Subcutaneous abdominal adipose tissue (tissue), 5 donors: ENCODE results near the gene SDE2.

Experiments used
- H3K27ac ChIP-seq: one replicate; pipeline ENCODE4 v1.7.0; 2013; ENCODE audit warnings: low read depth, mild to moderate bottlenecking, inconsistent platforms, low read length, moderate library complexity
- H3K27me3 ChIP-seq, 5 donors: one replicate each; pipeline ENCODE4 v1.7.0; 2013; ENCODE audit warnings: low read length in 5 of 5, inconsistent platforms in 1 of 5; ENCODE audit not compliant: control insufficient read depth in 5 of 5, insufficient read depth in 4 of 5
- H3K36me3 ChIP-seq, 5 donors: one replicate each; pipeline ENCODE4 v1.7.0; 2013; ENCODE audit warnings: low read length in 5 of 5; ENCODE audit not compliant: control insufficient read depth in 5 of 5, insufficient read depth in 5 of 5
- H3K4me1 ChIP-seq, 5 donors: one replicate each; pipeline ENCODE4 v1.7.0; 2013; ENCODE audit warnings: low read length in 5 of 5, mild to moderate bottlenecking in 3 of 5, moderate library complexity in 1 of 5; ENCODE audit not compliant: control insufficient read depth in 5 of 5, insufficient read depth in 5 of 5
- H3K4me3 ChIP-seq, 5 donors: one replicate each; pipeline ENCODE4 v1.7.0; 2013; ENCODE audit warnings: low read length in 5 of 5, low read depth in 1 of 5
- H3K9ac ChIP-seq, 5 donors: one replicate each; pipeline ENCODE4 v1.7.0; 2013; ENCODE audit warnings: low read length in 5 of 5, mild to moderate bottlenecking in 4 of 5, moderate library complexity in 3 of 5
- H3K9me3 ChIP-seq, 5 donors: one replicate each; pipeline ENCODE4 v1.7.0; 2013; ENCODE audit warnings: low read length in 5 of 5; ENCODE audit not compliant: control insufficient read depth in 5 of 5
- donor health status: healthy.
- donor health status: healthy.
- donor health status: healthy.
- donor health status: healthy.
- donor health status: healthy.

SDE2 gene

DNA sequence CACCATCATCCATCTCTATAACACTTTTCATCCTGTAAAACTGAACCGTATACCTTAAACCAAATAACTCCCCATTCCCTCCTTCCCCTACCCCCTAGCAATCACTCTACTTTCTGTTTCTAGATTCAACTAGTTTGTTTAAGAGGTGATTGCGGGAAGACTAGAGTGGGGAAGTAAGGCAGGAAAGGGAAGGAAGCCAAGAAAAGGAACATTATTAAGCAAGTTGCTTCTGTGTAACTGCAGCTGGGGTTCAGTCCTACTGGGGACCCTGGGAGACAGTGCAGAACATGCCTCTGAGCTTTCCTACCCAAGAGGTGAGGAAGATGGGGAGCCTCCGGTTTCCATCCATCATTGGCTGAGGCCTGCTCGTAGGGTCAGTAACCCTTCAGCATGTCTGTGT, 34.4 kb upstream of the SDE2 start:
- Histone ChIP-seq H3K4me3 (peak overlapping the region in 1 of 5 donors; percentile 7), H3K27me3 (no peaks in the 10 kb centered on the region), H3K9me3 (no peaks in the 10 kb centered on the region), H3K9ac (no peak overlapping the region), H3K4me1 (peaks cover 5 to 13% (median 8%) of the 10 kb centered on the region in 5 donors), H3K36me3 (no peaks in the 10 kb centered on the region), H3K27ac (no peak overlapping the region)

DNA sequence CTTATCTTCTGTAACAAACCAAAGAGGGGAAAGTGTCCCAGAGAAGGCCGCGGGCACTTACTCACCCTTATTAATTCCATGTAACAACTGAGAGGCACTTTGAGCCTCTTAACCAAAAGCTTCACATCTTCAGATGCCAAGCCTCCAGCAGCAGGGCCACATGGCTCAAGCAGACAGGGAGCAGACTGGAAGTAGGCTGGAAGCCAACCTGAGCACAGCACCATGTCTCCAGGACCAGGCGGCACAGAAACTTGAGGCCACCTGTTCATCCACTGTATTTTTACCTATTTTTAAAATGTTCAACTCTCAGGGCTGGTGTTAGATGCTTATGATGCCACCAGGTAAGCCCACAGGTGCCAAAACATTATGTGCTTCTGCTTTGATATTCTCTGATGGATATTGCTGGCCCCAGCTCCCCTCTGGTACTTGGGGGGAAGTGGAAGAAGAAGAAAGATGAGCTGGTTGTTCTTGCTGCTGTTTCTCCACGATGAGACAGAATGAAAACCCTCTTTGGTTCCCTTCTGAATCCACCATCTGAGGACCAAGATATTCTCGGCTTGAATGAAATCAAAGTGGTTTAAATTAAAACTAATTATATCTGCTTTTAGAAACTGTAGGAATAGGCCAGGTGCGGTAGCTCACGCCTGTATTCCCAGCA, 30.6 kb upstream of the SDE2 start:
- Histone ChIP-seq H3K4me3 (no peak overlapping the region), H3K9ac (no peak overlapping the region)

DNA sequence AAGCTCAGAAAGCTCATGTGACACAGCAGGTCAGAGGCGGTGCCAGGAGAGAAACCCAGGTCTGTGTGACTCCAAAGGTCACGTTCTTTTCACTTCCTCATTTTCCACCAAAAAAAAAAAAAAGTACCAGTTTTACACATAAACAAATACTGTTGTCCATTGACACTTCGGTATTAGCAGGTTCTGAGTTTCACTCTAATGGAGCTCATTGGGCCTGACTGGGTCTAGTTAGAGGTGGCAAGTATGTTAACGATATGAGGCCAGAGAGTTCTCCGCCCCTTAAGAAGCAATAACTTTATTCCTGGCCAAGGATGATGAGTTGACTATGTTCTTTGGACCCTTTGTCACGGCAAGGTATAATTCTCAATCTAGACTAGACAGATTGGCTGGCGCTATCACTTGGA, 30.0 kb upstream of the SDE2 start:
- H3K4me3 ChIP-seq: no peak overlapping the region
- H3K27me3 ChIP-seq: no peaks in the 10 kb centered on the region
- H3K9me3 ChIP-seq: no peaks in the 10 kb centered on the region
- peaks cover 0 to 8% (median under 1%) of the 10 kb centered on the region in 5 donors for H3K4me1 ChIP-seq
- H3K27ac ChIP-seq: no peak overlapping the region
- no peaks in the 10 kb centered on the region for H3K36me3 ChIP-seq
- H3K9ac ChIP-seq: no peak overlapping the region

More for the DNA sequence above, 30.6 kb upstream of the SDE2 start:
- no peak overlapping the region for H3K27ac ChIP-seq
- no peaks in the 10 kb centered on the region for H3K36me3 ChIP-seq
- H3K27me3 ChIP-seq: no peaks in the 10 kb centered on the region
- no peaks in the 10 kb centered on the region for H3K9me3 ChIP-seq
- H3K4me1 ChIP-seq: peaks cover 4 to 14% (median 6%) of the 10 kb centered on the region in 5 donors

DNA sequence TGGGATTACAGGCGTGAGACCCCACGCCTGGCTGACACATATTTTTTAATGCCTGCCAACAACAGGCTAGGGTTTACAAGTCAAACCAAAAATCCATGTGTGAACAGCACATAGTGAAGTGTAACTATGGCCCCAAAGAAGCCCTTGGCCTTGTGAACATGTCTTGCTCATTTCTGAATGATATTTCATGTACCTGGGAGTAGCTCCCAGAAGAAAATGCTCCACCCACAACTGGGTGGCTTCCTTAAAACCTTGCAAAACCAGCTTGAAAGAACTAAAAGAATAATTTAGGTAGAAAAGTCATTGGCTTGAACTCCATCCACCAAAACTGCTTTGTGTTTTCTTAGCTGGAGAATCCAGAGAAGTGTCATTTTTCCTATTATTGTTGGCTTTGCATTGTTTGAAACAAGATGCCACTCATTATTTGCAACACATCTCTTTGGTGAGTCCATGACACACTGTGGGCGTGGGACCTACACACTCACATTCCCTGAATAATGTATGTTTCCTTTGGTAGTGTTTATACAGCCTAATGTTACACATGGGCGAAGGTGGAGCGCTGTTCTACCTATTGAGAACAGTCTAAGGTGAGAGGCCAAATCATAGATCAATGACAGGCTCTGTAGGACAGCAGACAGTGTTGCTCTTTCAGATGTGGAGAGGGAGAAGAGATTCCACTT, 28.5 kb upstream of the SDE2 start:
- Histone ChIP-seq H3K36me3 (no peaks in the 10 kb centered on the region), H3K27me3 (no peaks in the 10 kb centered on the region), H3K27ac (no peak overlapping the region), H3K4me1 (peaks cover 0 to 6% (median 0%) of the 10 kb centered on the region in 5 donors), H3K9ac (no peak overlapping the region), H3K9me3 (no peaks in the 10 kb centered on the region), H3K4me3 (no peak overlapping the region)

DNA sequence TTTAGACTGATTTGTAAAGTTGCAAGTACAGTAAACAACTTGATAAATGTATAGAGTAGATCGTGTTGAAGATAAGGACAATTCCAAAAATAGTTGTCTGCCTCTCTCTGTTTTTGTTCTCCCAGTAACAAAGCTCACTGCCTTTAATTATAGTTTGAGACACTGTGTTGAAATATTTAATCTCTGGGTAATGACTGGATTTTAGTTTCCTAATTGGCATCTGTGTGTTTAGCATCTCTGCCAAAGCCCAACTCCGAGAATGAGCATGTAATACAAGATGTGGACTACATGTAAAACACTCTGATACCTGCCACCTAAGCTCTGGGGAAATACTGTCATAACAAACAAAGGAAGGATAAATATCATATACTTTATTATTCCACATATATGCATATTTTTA, 27.7 kb upstream of the SDE2 start:
- no peak overlapping the region for H3K27ac ChIP-seq
- no peaks in the 10 kb centered on the region for H3K27me3 ChIP-seq
- H3K36me3 ChIP-seq: no peaks in the 10 kb centered on the region
- no peak overlapping the region for H3K9ac ChIP-seq
- no peaks in the 10 kb centered on the region for H3K9me3 ChIP-seq
- H3K4me1 ChIP-seq: peaks cover 0 to 2% (median 0%) of the 10 kb centered on the region in 5 donors
- no peak overlapping the region for H3K4me3 ChIP-seq

DNA sequence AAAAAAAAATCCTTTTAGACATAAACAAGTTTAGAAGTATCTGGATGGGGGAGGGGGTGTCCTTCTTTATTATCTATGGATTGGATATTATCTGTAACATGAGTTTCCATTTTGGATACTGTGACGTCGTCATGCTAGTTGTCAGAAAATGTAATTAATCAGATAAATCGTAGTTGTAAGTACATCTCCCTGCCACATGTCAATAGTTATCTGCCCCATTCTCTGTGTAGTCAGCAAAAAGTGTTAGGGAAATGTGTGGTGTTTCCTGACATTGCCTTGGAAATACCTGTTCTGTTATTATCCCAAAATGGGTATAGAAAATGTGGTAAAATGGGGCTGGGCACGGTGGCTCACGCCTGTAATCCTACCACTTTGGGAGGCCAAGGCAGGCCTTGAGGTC, 24.6 kb upstream of the SDE2 start:
- Histone ChIP-seq H3K4me1 (peaks cover 0 to 2% (median 0%) of the 10 kb centered on the region in 5 donors), H3K36me3 (no peaks in the 10 kb centered on the region), H3K9me3 (no peaks in the 10 kb centered on the region), H3K4me3 (no peak overlapping the region), H3K27ac (no peak overlapping the region), H3K9ac (no peak overlapping the region), H3K27me3 (no peaks in the 10 kb centered on the region)

DNA sequence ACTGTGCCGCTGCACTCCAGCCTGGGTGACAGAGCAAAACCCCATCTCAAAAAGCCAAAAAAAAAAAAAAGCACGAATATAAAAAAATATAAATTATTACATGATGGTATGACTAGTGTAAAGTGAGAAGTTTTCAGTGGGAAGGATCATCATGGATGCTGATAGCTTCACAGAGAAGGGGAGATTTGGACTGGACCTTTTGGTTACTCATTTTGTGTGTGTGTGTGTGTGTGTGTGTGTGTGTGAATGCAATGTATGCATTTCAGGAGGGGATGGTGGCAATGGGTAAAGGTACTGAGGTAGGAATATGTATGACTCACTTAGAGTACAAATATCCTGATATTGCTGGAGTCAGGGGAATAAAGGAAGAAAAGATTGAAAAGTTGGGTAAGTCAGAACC, 22.7 kb upstream of the SDE2 start:
- Histone ChIP-seq H3K27ac (no peak overlapping the region), H3K27me3 (no peaks in the 10 kb centered on the region), H3K9me3 (no peaks in the 10 kb centered on the region), H3K9ac (no peak overlapping the region), H3K36me3 (no peaks in the 10 kb centered on the region), H3K4me3 (no peak overlapping the region), H3K4me1 (no peaks in the 10 kb centered on the region)

DNA sequence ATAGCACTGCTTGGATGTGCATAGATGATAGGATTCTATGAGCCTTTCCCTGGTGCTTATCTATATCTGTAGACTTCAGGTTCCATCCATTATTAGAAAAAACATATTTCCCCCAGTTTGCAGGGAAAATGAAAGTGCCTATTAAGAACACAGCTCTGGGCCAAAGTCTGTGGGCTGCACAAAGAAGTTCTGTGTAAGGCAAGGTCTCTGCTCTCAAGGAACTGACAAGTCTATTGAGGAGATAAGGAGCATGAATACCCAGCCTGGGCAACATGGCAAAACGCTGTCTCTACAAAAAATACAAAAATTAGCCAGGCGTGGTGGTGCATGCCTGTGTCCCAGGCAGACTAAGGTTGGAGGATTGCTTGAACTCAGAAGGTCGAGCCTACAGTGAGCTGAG, 22.3 kb upstream of the SDE2 start:
- no peak overlapping the region for H3K4me3 ChIP-seq
- H3K9ac ChIP-seq: no peak overlapping the region
- no peaks in the 10 kb centered on the region for H3K4me1 ChIP-seq
- H3K27me3 ChIP-seq: no peaks in the 10 kb centered on the region
- H3K27ac ChIP-seq: no peak overlapping the region
- no peaks in the 10 kb centered on the region for H3K9me3 ChIP-seq
- no peaks in the 10 kb centered on the region for H3K36me3 ChIP-seq

DNA sequence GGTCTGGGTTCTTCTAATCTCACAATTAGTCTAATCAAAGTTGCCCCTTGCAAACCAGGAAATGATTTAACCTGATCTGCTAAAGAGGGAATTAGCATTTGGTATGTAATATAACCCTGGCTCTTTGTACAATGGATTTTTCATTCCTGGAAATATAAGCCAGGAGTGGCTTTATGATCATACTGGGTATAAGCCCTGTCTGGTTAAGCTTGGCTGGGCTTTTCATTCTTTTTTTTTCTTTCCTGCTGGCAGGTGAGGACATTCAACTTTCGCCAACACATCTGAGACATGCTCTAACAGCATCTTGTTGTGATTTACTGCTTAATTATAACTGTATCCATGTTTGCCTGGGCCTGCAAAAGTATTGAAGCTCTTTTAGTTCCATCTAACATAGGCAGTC, 20.4 kb upstream of the SDE2 start:
- Histone ChIP-seq H3K9ac (no peak overlapping the region), H3K27ac (no peak overlapping the region), H3K36me3 (no peaks in the 10 kb centered on the region), H3K27me3 (no peaks in the 10 kb centered on the region), H3K4me3 (no peak overlapping the region), H3K9me3 (no peaks in the 10 kb centered on the region), H3K4me1 (peaks cover 0 to 3% (median 0%) of the 10 kb centered on the region in 5 donors)

DNA sequence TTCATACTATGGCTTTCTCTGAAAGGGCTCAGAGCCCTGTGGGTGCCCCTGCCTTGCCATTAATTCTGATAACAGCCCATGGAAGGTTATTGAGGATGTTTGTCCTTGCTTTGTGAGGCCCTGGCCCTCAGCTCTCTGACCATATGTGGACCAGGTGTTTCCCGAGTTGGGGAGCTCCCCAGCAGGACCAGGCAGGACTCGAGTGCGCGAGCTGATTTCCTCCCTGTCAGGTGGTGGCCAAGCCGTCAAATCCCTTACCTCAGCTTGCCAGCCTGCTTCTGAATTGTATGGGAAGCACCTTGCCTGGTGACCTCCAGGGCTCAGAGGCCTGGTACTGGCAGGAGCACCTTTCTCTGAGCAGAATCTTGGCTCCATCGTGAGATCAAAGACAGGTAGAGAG, 17.9 kb upstream of the SDE2 start:
- H3K4me3 ChIP-seq: no peak overlapping the region
- no peak overlapping the region for H3K9ac ChIP-seq
- H3K36me3 ChIP-seq: no peaks in the 10 kb centered on the region
- H3K4me1 ChIP-seq: peaks cover 0 to 6% (median 0%) of the 10 kb centered on the region in 5 donors
- no peak overlapping the region for H3K27ac ChIP-seq
- H3K27me3 ChIP-seq: no peaks in the 10 kb centered on the region
- H3K9me3 ChIP-seq: no peaks in the 10 kb centered on the region
